Left ventricle myocardium inferior (tissue), 1 donor: ENCODE results near the gene HYLS1. TPM values are rescaled to one million over a fixed set of nuclear protein-coding genes. Genes with fewer than 3 reads are reported as not detected.

ENCODE experiments used
- DNase-seq: peaks from one replicate; pipeline ENCODE4 v3.0.0-alpha.2; 2020
- H3K27ac ChIP-seq: fragments of 200-600 bp; replicated peaks from 2 replicates; pipeline ENCODE4 v1.8.0; 2021
- H3K27me3 ChIP-seq: fragments of 200-600 bp; 2 replicates; pipeline ENCODE4 v1.8.0; 2021; ENCODE audit warnings: low read depth
- H3K36me3 ChIP-seq: fragments of 200-600 bp; 2 replicates; pipeline ENCODE4 v1.8.0; 2021
- H3K4me1 ChIP-seq: fragments of 200-600 bp; 2 replicates; pipeline ENCODE4 v1.8.0; 2021
- H3K4me3 ChIP-seq: fragments of 200-600 bp; 2 replicates; pipeline ENCODE4 v1.8.0; 2021; ENCODE audit warnings: mild to moderate bottlenecking, moderate library complexity
- H3K9me3 ChIP-seq: fragments of 200-600 bp; replicated peaks from 2 replicates; pipeline ENCODE4 v1.8.0; 2021
- CTCF ChIP-seq: fragments of 200-600 bp; IDR thresholded peaks from 2 replicates; pipeline ENCODE4 v1.8.0; 2021; ENCODE audit warnings: antibody characterized with exemption, mild to moderate bottlenecking, borderline replicate concordance
- intact Hi-C: fragments of 100-400 bp; cut with micrococcal nuclease; formaldehyde crosslinking; loops from one replicate; pipeline ENCODE4 v1.11.0; 2022
- total RNA-seq: library from RNA; stranded (reverse); fragmentation: NEBNext Ultra II Directional; extraction: Animal tissue kit (Norgen Biotek cat#: 25700); gene quantifications from one replicate; pipeline ENCODE4 v1.2.1, GENCODE V29; 2021
- donor health status: DM: no; HTN: yes; CAD: no; lungs with severe emphysema.

The HYLS1 gene
- total RNA-seq, 1 donor from 2014 or later = 4.5 TPM

- DNase-seq = no peak
- intact Hi-C loops = no loop called here
- no peak for TF ChIP-seq CTCF
- Histone ChIP-seq H3K27me3 (peaks cover 29% of the 10 kb centered on the region), H3K27ac (no peak overlapping the region), H3K4me1 (peaks cover 25% of the 10 kb centered on the region), H3K4me3 (no peak overlapping the region), H3K9me3 (no peaks in the 10 kb centered on the region), H3K36me3 (no peaks in the 10 kb centered on the region)
Observed at GRCh38 chr11:125948278-125949051, 61.0 kb downstream of the HYLS1 start.

- no peak for DNase-seq
- intact Hi-C loops = no loop called here
Observed at GRCh38 chr11:125949271-125950177, 62.1 kb downstream of the HYLS1 start.

GRCh38 chr11:125950178-125950490 lies 62.7 kb downstream of the HYLS1 start:
- H3K4me1 ChIP-seq = peaks cover 25% of the 10 kb centered on the region
- H3K9me3 ChIP-seq = no peaks in the 10 kb centered on the region
- peak overlapping the region; percentile 77 for H3K27ac ChIP-seq
- no peaks in the 10 kb centered on the region for H3K36me3 ChIP-seq
- TF ChIP-seq CTCF = no peak
- H3K4me3 ChIP-seq = no peak overlapping the region
- peaks cover 23% of the 10 kb centered on the region for H3K27me3 ChIP-seq
- DNase-seq = no peak
- intact Hi-C loops = no loop called here

More at GRCh38 chr11:125949271-125950177, 62.1 kb downstream of the HYLS1 start:
- no peak for TF ChIP-seq CTCF
- no peaks in the 10 kb centered on the region for H3K36me3 ChIP-seq
- H3K27me3 ChIP-seq = peaks cover 25% of the 10 kb centered on the region
- no peak overlapping the region for H3K4me3 ChIP-seq
- peak overlapping the region; percentile 3 for H3K27ac ChIP-seq
- H3K4me1 ChIP-seq = peaks cover 25% of the 10 kb centered on the region
- no peaks in the 10 kb centered on the region for H3K9me3 ChIP-seq

Other genes starting within 250 kb of the HYLS1 start
- gene ACRV1, start 206.8 kb upstream of the HYLS1 start, total RNA-seq = not detected
- gene PATE1, start 141.4 kb upstream of the HYLS1 start, total RNA-seq = not detected
- gene PATE2, start 108.8 kb upstream of the HYLS1 start, total RNA-seq = not detected
- gene PATE3, start 99.5 kb upstream of the HYLS1 start, total RNA-seq = not detected
- not detected for gene PATE4, start 54.4 kb upstream of the HYLS1 start, total RNA-seq
- 7.7 TPM for gene PUS3, start 15.5 kb downstream of the HYLS1 start, total RNA-seq
- gene DDX25, start 16.8 kb downstream of the HYLS1 start, total RNA-seq = 0.14 TPM
- gene VSIG10L2, start 58.4 kb downstream of the HYLS1 start, total RNA-seq = 0.08 TPM
- gene CDON, start 175.2 kb downstream of the HYLS1 start, total RNA-seq = 9.9 TPM